ENCODE measurements around the gene FSIP1.

The FSIP1 gene

GRCh38 chr15:39645138-39645975, 137.3 kb downstream of the FSIP1 start:
- DNase-seq (ENCODE audit: low spot score) = no peak

- DNase-seq (ENCODE audit: low spot score) = no peak
Measured at GRCh38 chr15:39644136-39644535, 138.5 kb downstream of the FSIP1 start.

- no peak for DNase-seq (ENCODE audit: low spot score)
Measured at GRCh38 chr15:39643727-39644126, 138.9 kb downstream of the FSIP1 start.

GRCh38 chr15:39642011-39642640, 140.5 kb downstream of the FSIP1 start:
- DNase-seq (ENCODE audit: low spot score) = no peak

- DNase-seq (ENCODE audit: low spot score) = no peak
Measured at GRCh38 chr15:39641191-39641889, 141.3 kb downstream of the FSIP1 start.

GRCh38 chr15:39640665-39641064, 142.0 kb downstream of the FSIP1 start:
- no peak for DNase-seq (ENCODE audit: low spot score)

- DNase-seq (ENCODE audit: low spot score) = no peak
Measured at GRCh38 chr15:39639037-39639436, 143.6 kb downstream of the FSIP1 start.

GRCh38 chr15:39638041-39638440, 144.6 kb downstream of the FSIP1 start:
- DNase-seq (ENCODE audit: low spot score) = no peak

- no peak for DNase-seq (ENCODE audit: low spot score)
Measured at GRCh38 chr15:39631357-39631756, 151.3 kb downstream of the FSIP1 start.

- DNase-seq (ENCODE audit: low spot score) = no peak
Measured at GRCh38 chr15:39629906-39630305, 152.7 kb downstream of the FSIP1 start.

- DNase-seq (ENCODE audit: low spot score) = no peak
Measured at GRCh38 chr15:39629371-39629770, 153.3 kb downstream of the FSIP1 start.

- no peak for DNase-seq (ENCODE audit: low spot score)
Measured at GRCh38 chr15:39628546-39629257, 153.9 kb downstream of the FSIP1 start.

GRCh38 chr15:39628144-39628508, 154.5 kb downstream of the FSIP1 start:
- no peak for DNase-seq (ENCODE audit: low spot score)

- DNase-seq (ENCODE audit: low spot score) = no peak
Measured at GRCh38 chr15:39627451-39628143, 155.0 kb downstream of the FSIP1 start.

- DNase-seq (ENCODE audit: low spot score) = no peak
Measured at GRCh38 chr15:39625856-39626255, 156.8 kb downstream of the FSIP1 start.

- DNase-seq (ENCODE audit: low spot score) = no peak
Measured at GRCh38 chr15:39625451-39625850, 157.2 kb downstream of the FSIP1 start.

- no peak for DNase-seq (ENCODE audit: low spot score)
Measured at GRCh38 chr15:39624806-39625205, 157.8 kb downstream of the FSIP1 start.

GRCh38 chr15:39623529-39623931, 159.1 kb downstream of the FSIP1 start:
- DNase-seq (ENCODE audit: low spot score) = no peak

- no peak for DNase-seq (ENCODE audit: low spot score)
Measured at GRCh38 chr15:39622660-39623516, 159.8 kb downstream of the FSIP1 start.

GRCh38 chr15:39621976-39622375, 160.7 kb downstream of the FSIP1 start:
- DNase-seq (ENCODE audit: low spot score) = no peak

- DNase-seq (ENCODE audit: low spot score) = no peak
Measured at GRCh38 chr15:39621210-39621609, 161.4 kb downstream of the FSIP1 start.

Measured in HuH-7.5 (cell line).